ENCODE data around the gene EEF1G. TPM values are rescaled to one million over a fixed set of nuclear protein-coding genes. Genes with fewer than 3 reads are reported as not detected.

Gene EEF1G
- polyA plus RNA-seq, 1 donor from 2014 or later: 1,555 TPM

GRCh38 chr11:62592989-62593421 lies 19.3 kb upstream of the EEF1G start:
- peak overlapping the region; percentile 94 for H3K9ac ChIP-seq (ENCODE audit: low read length)

GRCh38 chr11:62592146-62592815 lies 18.6 kb upstream of the EEF1G start:
- no peaks in the 10 kb centered on the region for H4K20me1 ChIP-seq (ENCODE audit: insufficient read depth)
- H3K36me3 ChIP-seq (ENCODE audit: insufficient read depth, low read length): peaks cover 7% of the 10 kb centered on the region
- H3K27ac ChIP-seq (ENCODE audit: low read length): peak overlapping the region; percentile 96
- H3K4me3 ChIP-seq (ENCODE audit: low read length): peak overlapping the region; percentile 81
- H3K79me2 ChIP-seq (replicated peaks; ENCODE audit: insufficient read depth, low read length): peaks cover 11% of the 10 kb centered on the region
- no peaks in the 10 kb centered on the region for H3K9me3 ChIP-seq (ENCODE audit: low read length)
- no peaks in the 10 kb centered on the region for H3K9me2 ChIP-seq (ENCODE audit: insufficient read depth, low read length)
- peak overlapping the region; percentile 94 for H3K9ac ChIP-seq (ENCODE audit: low read length)
- peak overlapping the region; percentile 67 for H2AFZ ChIP-seq (ENCODE audit: low read depth, low read length)
- no peaks in the 10 kb centered on the region for H3K27me3 ChIP-seq (ENCODE audit: insufficient read depth, low read depth, low read length)
- TF ChIP-seq SMC3 (conservative IDR thresholded peaks at IDR 0.05; ENCODE audit: poor library complexity): no peak
- peak; percentile 12 for TF ChIP-seq CTCF (IDR thresholded peaks at IDR 0.05; ENCODE audit: poor library complexity, severe bottlenecking)
- peaks cover 7% of the 10 kb centered on the region for H3F3A ChIP-seq (ENCODE audit: insufficient read depth, low read length, poor library complexity, severe bottlenecking)
- H3K4me2 ChIP-seq (ENCODE audit: low read length): peak overlapping the region; percentile 82

More at GRCh38 chr11:62592989-62593421, 19.3 kb upstream of the EEF1G start:
- Histone ChIP-seq H3K9me3 (ENCODE audit: low read length) (no peaks in the 10 kb centered on the region), H3K36me3 (ENCODE audit: insufficient read depth, low read length) (peaks cover 7% of the 10 kb centered on the region), H3F3A (ENCODE audit: insufficient read depth, low read length, poor library complexity, severe bottlenecking) (peaks cover 7% of the 10 kb centered on the region), H3K4me3 (ENCODE audit: low read length) (peak overlapping the region; percentile 81), H4K20me1 (ENCODE audit: insufficient read depth) (no peaks in the 10 kb centered on the region), H2AFZ (ENCODE audit: low read depth, low read length) (no peak overlapping the region), H3K79me2 (replicated peaks; ENCODE audit: insufficient read depth, low read length) (peaks cover 12% of the 10 kb centered on the region), H3K9me2 (ENCODE audit: insufficient read depth, low read length) (no peaks in the 10 kb centered on the region), H3K27me3 (ENCODE audit: insufficient read depth, low read depth, low read length) (no peaks in the 10 kb centered on the region), H3K4me2 (ENCODE audit: low read length) (no peak overlapping the region), H3K27ac (ENCODE audit: low read length) (peak overlapping the region; percentile 96)
- TF ChIP-seq SMC3 (conservative IDR thresholded peaks at IDR 0.05; ENCODE audit: poor library complexity) (no peak), TAF1 (IDR thresholded peaks at IDR 0.05; ENCODE audit: low read depth) (no peak), POLR2AphosphoS5 (IDR thresholded peaks at IDR 0.05) (no peak), MXI1 (conservative IDR thresholded peaks at IDR 0.05; ENCODE audit: poor library complexity, severe bottlenecking) (no peak), CTCF (IDR thresholded peaks at IDR 0.05; ENCODE audit: poor library complexity, severe bottlenecking) (no peak), EZH2 (IDR thresholded peaks at IDR 0.05; ENCODE audit: borderline replicate concordance, insufficient read depth, low read length, poor library complexity, severe bottlenecking) (no peak)

- H3K27me3 ChIP-seq (ENCODE audit: insufficient read depth, low read depth, low read length): no peaks in the 10 kb centered on the region
- peaks cover 9% of the 10 kb centered on the region for H3K79me2 ChIP-seq (replicated peaks; ENCODE audit: insufficient read depth, low read length)
- H4K20me1 ChIP-seq (ENCODE audit: insufficient read depth): no peaks in the 10 kb centered on the region
- peak within 1 kb of the TSS; percentile 96 for H3K27ac ChIP-seq (ENCODE audit: low read length)
- H2AFZ ChIP-seq (ENCODE audit: low read depth, low read length): peak within 1 kb of the TSS; percentile 67
- peak within 1 kb of the TSS; percentile 82 for H3K4me2 ChIP-seq (ENCODE audit: low read length)
- H3F3A ChIP-seq (ENCODE audit: insufficient read depth, low read length, poor library complexity, severe bottlenecking): peaks cover 7% of the 10 kb centered on the region
- H3K4me3 ChIP-seq (ENCODE audit: low read length): peak within 1 kb of the TSS; percentile 81
- no peaks in the 10 kb centered on the region for H3K9me3 ChIP-seq (ENCODE audit: low read length)
- H3K36me3 ChIP-seq (ENCODE audit: insufficient read depth, low read length): peaks cover 7% of the 10 kb centered on the region
- H3K9ac ChIP-seq (ENCODE audit: low read length): peak within 1 kb of the TSS; percentile 94
- TF ChIP-seq EP300 (conservative IDR thresholded peaks at IDR 0.05; ENCODE audit: poor library complexity, severe bottlenecking) (peak; percentile 90), POLR2AphosphoS5 (IDR thresholded peaks at IDR 0.05) (peak; percentile 92), MXI1 (conservative IDR thresholded peaks at IDR 0.05; ENCODE audit: poor library complexity, severe bottlenecking) (peak; percentile 89), RAD21 (conservative IDR thresholded peaks at IDR 0.05) (peak; percentile 52), REST (IDR thresholded peaks at IDR 0.05; ENCODE audit: borderline replicate concordance) (peak; percentile 80), CTCF (IDR thresholded peaks at IDR 0.05; ENCODE audit: poor library complexity, severe bottlenecking) (peak; percentile 41), TAF1 (IDR thresholded peaks at IDR 0.05; ENCODE audit: low read depth) (peak; percentile 87), SMC3 (conservative IDR thresholded peaks at IDR 0.05; ENCODE audit: poor library complexity) (peak; percentile 37), EZH2 (IDR thresholded peaks at IDR 0.05; ENCODE audit: borderline replicate concordance, insufficient read depth, low read length, poor library complexity, severe bottlenecking) (no peak)
- no peaks in the 10 kb centered on the region for H3K9me2 ChIP-seq (ENCODE audit: insufficient read depth, low read length)
Observed at GRCh38 chr11:62591448-62592145, 17.9 kb upstream of the EEF1G start, which contains the start of gene TUT1. TUT1 (minus strand) TSS chr11:62591523; CDS start chr11:62591485, 38 bp downstream.

All from neural cell (in vitro differentiated cells).